ENCODE data around the gene RINT1.

DNA sequence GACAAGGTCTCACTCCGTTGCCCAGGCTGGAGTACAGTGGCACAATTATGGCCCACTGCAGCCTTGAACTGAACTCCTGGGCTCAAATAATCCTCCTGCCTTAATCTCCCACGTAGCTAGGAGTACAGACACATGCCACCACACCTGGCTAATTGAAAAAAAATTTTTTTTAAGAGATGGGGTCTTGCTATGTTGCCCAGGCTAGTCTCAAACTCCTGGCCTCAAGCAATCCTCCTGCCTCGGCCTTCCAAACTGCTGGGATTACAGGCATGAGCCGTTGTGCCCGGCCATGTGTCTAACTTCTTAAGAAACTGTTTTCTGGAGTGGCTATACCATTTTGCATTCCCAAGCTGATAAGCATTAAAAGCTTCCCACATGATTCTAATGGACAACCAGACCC, 58.8 kb downstream of the RINT1 start:
- TF ChIP-seq FOXM1 (IDR thresholded peaks at IDR 0.05; ENCODE audit: borderline replicate concordance, low read depth) (no peak), YY1 (IDR thresholded peaks at IDR 0.05; ENCODE audit: low read depth) (no peak), EP300 (IDR thresholded peaks at IDR 0.05; ENCODE audit: borderline replicate concordance) (no peak), CREB1 (IDR thresholded peaks at IDR 0.05; ENCODE audit: low read depth) (no peak), CEBPB (IDR thresholded peaks at IDR 0.05) (no peak), TCF12 (IDR thresholded peaks at IDR 0.05; ENCODE audit: low read depth) (no peak), RAD21 (IDR thresholded peaks at IDR 0.05; ENCODE audit: low read depth) (no peak), NFIC (IDR thresholded peaks at IDR 0.05) (no peak), TEAD4 (IDR thresholded peaks at IDR 0.05) (no peak)
- TF ChIP-seq, protein P1, sequence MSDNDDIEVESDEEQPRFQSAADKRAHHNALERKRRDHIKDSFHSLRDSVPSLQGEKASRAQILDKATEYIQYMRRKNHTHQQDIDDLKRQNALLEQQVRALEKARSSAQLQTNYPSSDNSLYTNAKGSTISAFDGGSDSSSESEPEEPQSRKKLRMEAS (IDR thresholded peaks at IDR 0.05): no peak
- TF ChIP-seq, protein P2, sequence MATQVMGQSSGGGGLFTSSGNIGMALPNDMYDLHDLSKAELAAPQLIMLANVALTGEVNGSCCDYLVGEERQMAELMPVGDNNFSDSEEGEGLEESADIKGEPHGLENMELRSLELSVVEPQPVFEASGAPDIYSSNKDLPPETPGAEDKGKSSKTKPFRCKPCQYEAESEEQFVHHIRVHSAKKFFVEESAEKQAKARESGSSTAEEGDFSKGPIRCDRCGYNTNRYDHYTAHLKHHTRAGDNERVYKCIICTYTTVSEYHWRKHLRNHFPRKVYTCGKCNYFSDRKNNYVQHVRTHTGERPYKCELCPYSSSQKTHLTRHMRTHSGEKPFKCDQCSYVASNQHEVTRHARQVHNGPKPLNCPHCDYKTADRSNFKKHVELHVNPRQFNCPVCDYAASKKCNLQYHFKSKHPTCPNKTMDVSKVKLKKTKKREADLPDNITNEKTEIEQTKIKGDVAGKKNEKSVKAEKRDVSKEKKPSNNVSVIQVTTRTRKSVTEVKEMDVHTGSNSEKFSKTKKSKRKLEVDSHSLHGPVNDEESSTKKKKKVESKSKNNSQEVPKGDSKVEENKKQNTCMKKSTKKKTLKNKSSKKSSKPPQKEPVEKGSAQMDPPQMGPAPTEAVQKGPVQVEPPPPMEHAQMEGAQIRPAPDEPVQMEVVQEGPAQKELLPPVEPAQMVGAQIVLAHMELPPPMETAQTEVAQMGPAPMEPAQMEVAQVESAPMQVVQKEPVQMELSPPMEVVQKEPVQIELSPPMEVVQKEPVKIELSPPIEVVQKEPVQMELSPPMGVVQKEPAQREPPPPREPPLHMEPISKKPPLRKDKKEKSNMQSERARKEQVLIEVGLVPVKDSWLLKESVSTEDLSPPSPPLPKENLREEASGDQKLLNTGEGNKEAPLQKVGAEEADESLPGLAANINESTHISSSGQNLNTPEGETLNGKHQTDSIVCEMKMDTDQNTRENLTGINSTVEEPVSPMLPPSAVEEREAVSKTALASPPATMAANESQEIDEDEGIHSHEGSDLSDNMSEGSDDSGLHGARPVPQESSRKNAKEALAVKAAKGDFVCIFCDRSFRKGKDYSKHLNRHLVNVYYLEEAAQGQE (IDR thresholded peaks at IDR 0.05; ENCODE audit: low read depth): no peak
- TF ChIP-seq, protein P3, sequence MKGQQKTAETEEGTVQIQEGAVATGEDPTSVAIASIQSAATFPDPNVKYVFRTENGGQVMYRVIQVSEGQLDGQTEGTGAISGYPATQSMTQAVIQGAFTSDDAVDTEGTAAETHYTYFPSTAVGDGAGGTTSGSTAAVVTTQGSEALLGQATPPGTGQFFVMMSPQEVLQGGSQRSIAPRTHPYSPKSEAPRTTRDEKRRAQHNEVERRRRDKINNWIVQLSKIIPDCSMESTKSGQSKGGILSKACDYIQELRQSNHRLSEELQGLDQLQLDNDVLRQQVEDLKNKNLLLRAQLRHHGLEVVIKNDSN (IDR thresholded peaks at IDR 0.05): no peak

Data from Ishikawa (cell line).